ENCODE measurements around the gene CRYBA2.

CRYBA2 gene

GRCh38 chr2:218981390-218981880 lies 11.8 kb downstream of the CRYBA2 start:
- no peak for DNase-seq

GRCh38 chr2:218980735-218981389 lies 12.4 kb downstream of the CRYBA2 start:
- no peak for DNase-seq

- DNase-seq = peak; percentile 60
Observed at GRCh38 chr2:218979846-218980734, 13.1 kb downstream of the CRYBA2 start.

GRCh38 chr2:218975060-218975777 lies 18.0 kb downstream of the CRYBA2 start:
- no peak for DNase-seq

- no peak for DNase-seq
Observed at GRCh38 chr2:218970894-218971293, 22.3 kb downstream of the CRYBA2 start.

- DNase-seq = no peak
Observed at GRCh38 chr2:218964041-218964771, 29.0 kb downstream of the CRYBA2 start.

- DNase-seq = no peak
Observed at GRCh38 chr2:218963601-218964000, 29.6 kb downstream of the CRYBA2 start.

GRCh38 chr2:218962859-218963492 lies 30.2 kb downstream of the CRYBA2 start:
- no peak for DNase-seq

GRCh38 chr2:218961651-218962570 lies 31.3 kb downstream of the CRYBA2 start:
- no peak for DNase-seq

- DNase-seq = no peak
Observed at GRCh38 chr2:218961229-218961628, 32.0 kb downstream of the CRYBA2 start.

GRCh38 chr2:218960309-218961165 lies 32.7 kb downstream of the CRYBA2 start:
- no peak for DNase-seq

- DNase-seq = no peak
Observed at GRCh38 chr2:218959761-218960308, 33.4 kb downstream of the CRYBA2 start.

- peak; percentile 10 for DNase-seq
Observed at GRCh38 chr2:218959141-218959731, 34.0 kb downstream of the CRYBA2 start, which contains the start of gene CDK5R2. Gene CDK5R2 (plus strand): TSS chr2:218959666. CDS start chr2:218959821, 155 bp downstream.

- no peak for DNase-seq
Observed at GRCh38 chr2:218958276-218958675, 34.9 kb downstream of the CRYBA2 start.

- no peak for DNase-seq
Observed at GRCh38 chr2:218957671-218958070, 35.6 kb downstream of the CRYBA2 start.

- no peak for DNase-seq
Observed at GRCh38 chr2:218956039-218956438, 37.2 kb downstream of the CRYBA2 start.

GRCh38 chr2:218954541-218955300 lies 38.5 kb downstream of the CRYBA2 start:
- no peak for DNase-seq

- DNase-seq = no peak
Observed at GRCh38 chr2:218953366-218953954, 39.8 kb downstream of the CRYBA2 start.

All from GDM1 (cell line).